Measurements from ENCODE around the gene PRPF6. TPM values are rescaled to one million over a fixed set of nuclear protein-coding genes. Genes with fewer than 3 reads are reported as not detected.

PRPF6 gene
- total RNA-seq, 1 experiment from 2014 or later: 181 TPM

- Histone ChIP-seq H3K4me3 (ENCODE audit: low read depth, low read length) (no peak overlapping the region), H3K36me3 (ENCODE audit: control insufficient read depth, insufficient read depth, low read length) (no peaks in the 10 kb centered on the region), H3K27me3 (replicated peaks; ENCODE audit: control insufficient read depth, insufficient read depth, low read length) (peaks cover 4% of the 10 kb centered on the region), H3K4me1 (peaks cover 35% of the 10 kb centered on the region), H3K9me3 (no peaks in the 10 kb centered on the region)
- no peaks in the 10 kb centered on the region for H3K9me3 Mint-ChIP-seq (ENCODE audit: unreplicated experiment)
- H3K4me3 Mint-ChIP-seq (ENCODE audit: unreplicated experiment): peak overlapping the region; percentile 65
- no peak for DNase-seq
- TF ChIP-seq CTCF (IDR thresholded peaks at IDR 0.05; ENCODE audit: insufficient read depth in 1 of 2, low read depth in 1 of 2, low read length in 1 of 2, severe bottlenecking in 1 of 2, unreplicated experiment in 1 of 2): no peak
- H3K4me1 Mint-ChIP-seq (ENCODE audit: low read depth, unreplicated experiment): peaks cover 24% of the 10 kb centered on the region
- peaks cover 6% of the 10 kb centered on the region for H3K36me3 Mint-ChIP-seq (ENCODE audit: insufficient read depth, unreplicated experiment)
- H3K27me3 Mint-ChIP-seq (ENCODE audit: insufficient read depth, unreplicated experiment): peaks cover 15% of the 10 kb centered on the region
- no TSS peak for BruUV-seq (replicated peaks)
- intact Hi-C loops (cut with micrococcal nuclease; ENCODE audit: unreplicated experiment): no loop called here
- ChIA-PET POLR2A (no interaction called here), CTCF (interaction anchor here (0.6 to 3.8 kb wide), 8 partner anchors 16 to 102 kb away, joined by 3 to 17 read pairs (median 8); partner anchors contain the start of genes PRPF6 and TCEA2)
- no peak overlapping the region for H3K27ac Mint-ChIP-seq (ENCODE audit: unreplicated experiment)
Measured at GRCh38 chr20:64082126-64082731, 101.3 kb downstream of the PRPF6 start.

Small RNA genes within 50 kb of the gene (microRNA-seq; reads per million reads assigned to microRNA genes)
- gene MIR1914 (9.1 reads per million, percentile 47 among the genes with 10 or more reads in this experiment), gene MIR647 (not detected), gene MIR6813 (4.1 reads per million, percentile 27 among the genes with 10 or more reads in this experiment)

Other genes with a start within 250 kb of the PRPF6 start
- gene LIME1, start 244.5 kb upstream of the PRPF6 start, total RNA-seq (2022): 18.8 and 23.5 TPM in 2 replicates
- gene SLC2A4RG, start 241.4 kb upstream of the PRPF6 start, total RNA-seq (2022): 211 and 234 TPM in 2 replicates
- 9.1 and 9.5 TPM in 2 replicates for gene ZBTB46, start 149.9 kb upstream of the PRPF6 start, total RNA-seq (2022)
- gene ABHD16B, start 119.6 kb upstream of the PRPF6 start, total RNA-seq (2022): 0.27 TPM in 1 of 2 replicates, not detected in the other
- 286 and 293 TPM in 2 replicates for gene TPD52L2, start 115.9 kb upstream of the PRPF6 start, total RNA-seq (2022)
- gene DNAJC5, start 86.0 kb upstream of the PRPF6 start, total RNA-seq (2022): 117 and 124 TPM in 2 replicates
- 101 and 113 TPM in 2 replicates for gene UCKL1, start 24.7 kb upstream of the PRPF6 start, total RNA-seq (2022)
- 40.0 and 47.9 TPM in 2 replicates for gene ZNF512B, start 11.2 kb upstream of the PRPF6 start, total RNA-seq (2022)
- 13.4 and 13.6 TPM in 2 replicates for gene SAMD10, start 1.5 kb upstream of the PRPF6 start, total RNA-seq (2022)
- gene C20orf204, start 55.0 kb downstream of the PRPF6 start, total RNA-seq (2022): 3.2 and 3.3 TPM in 2 replicates
- 0.44 and 0.84 TPM in 2 replicates for gene SOX18, start 68.5 kb downstream of the PRPF6 start, total RNA-seq (2022)
- gene TCEA2, start 82.1 kb downstream of the PRPF6 start, total RNA-seq (2022): 39.9 and 48.3 TPM in 2 replicates
- gene RGS19, start 98.4 kb downstream of the PRPF6 start, total RNA-seq (2022): 29.3 and 34.3 TPM in 2 replicates
- 0.51 and 0.59 TPM in 2 replicates for gene OPRL1, start 99.0 kb downstream of the PRPF6 start, total RNA-seq (2022)
- gene LKAAEAR1, start 103.3 kb downstream of the PRPF6 start, total RNA-seq (2022): not detected in 2 replicates
- not detected in 2 replicates for gene NPBWR2, start 126.4 kb downstream of the PRPF6 start, total RNA-seq (2022)
- 0.25 and 0.65 TPM in 2 replicates for gene MYT1, start 183.3 kb downstream of the PRPF6 start, total RNA-seq (2022)

Data from Caco-2 (cell line).